HG03108 (cell line): ENCODE results near the gene CGNL1.

Experiments used
- ATAC-seq: cut with Tn5 transposase; IDR thresholded peaks from one replicate; pipeline ENCODE4 v1.9.1; 2021; ENCODE audit warnings: moderate library complexity; ENCODE audit not compliant: unreplicated experiment

CGNL1 gene

DNA sequence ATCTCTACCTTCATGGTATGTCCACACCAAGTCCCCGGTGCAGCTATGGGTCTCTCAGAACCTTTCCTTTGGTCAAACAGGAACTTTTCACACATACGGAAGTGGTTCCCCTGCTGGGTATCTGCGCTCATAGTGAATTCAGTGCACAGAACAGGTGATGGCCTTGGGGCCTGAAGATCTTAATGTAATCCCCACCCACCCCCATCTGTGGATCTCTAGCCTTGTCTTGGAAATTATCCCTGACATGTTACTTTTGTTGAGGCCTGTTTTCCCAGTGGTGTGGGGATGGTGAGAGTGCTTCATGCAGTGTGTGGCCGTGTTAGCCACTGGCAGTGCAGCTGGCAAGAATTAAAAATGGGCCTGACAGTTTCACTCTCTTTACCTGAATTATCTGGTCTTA lies 143.5 kb downstream of the CGNL1 start:
- no peak for ATAC-seq

DNA sequence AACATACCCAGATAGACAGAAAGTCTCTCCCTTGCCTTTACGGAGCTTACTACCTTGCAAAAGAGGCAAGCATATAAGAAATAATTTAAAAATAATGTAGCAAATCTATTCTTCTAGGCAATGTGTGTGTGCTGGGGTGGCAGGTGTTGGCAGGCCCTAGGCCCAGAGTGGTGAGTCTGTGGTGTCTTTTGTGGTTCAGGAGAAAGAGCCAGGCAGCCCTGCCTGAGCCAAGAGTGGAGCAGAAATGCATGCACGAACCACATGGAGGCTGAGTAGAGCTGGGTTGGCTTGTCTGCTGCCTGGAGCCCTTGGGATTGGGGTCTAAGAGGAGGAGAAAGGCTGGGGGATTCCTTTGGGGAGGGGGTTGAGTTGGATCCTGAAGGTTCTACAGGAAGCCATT lies 145.2 kb downstream of the CGNL1 start:
- ATAC-seq, result no peak

DNA sequence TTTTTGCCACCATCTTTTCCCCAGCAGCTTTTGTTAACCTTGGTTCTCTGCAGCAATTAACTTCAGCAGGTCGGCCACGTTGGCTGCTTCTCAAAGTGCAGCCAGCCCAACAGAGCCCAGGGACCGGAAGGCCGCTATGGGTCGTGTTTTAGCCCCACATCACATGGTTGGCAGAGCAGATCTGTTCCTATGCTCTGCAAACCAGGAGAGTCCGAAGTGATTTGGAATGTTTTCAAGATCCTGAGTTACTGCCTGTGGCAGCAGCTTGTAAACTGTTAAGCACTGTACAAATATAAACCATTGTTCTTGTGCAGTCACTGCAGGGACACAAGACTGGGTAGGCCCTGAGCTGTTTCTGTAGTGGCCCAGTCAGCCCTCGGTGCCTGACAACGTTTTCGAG lies 145.8 kb downstream of the CGNL1 start:
- ATAC-seq, result no peak

DNA sequence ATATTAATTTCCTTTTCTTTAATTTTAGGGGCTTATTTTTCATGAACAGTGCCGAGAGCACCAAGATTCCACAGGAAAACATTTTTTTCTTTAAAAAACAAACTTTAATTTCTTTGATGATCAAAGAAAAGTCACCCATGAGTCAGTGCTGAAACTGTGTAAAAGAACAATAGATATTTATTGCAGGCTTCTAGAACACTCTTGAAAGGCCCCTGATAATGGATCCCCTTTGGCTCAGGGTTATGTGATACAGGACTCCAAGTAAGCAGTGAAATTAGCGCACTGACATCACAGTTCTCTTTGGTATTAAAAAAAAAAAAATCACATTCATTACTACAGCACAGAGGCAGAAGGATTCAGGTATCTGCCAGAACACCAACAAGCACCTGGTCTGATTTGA lies 149.3 kb downstream of the CGNL1 start:
- ATAC-seq, result no peak

DNA sequence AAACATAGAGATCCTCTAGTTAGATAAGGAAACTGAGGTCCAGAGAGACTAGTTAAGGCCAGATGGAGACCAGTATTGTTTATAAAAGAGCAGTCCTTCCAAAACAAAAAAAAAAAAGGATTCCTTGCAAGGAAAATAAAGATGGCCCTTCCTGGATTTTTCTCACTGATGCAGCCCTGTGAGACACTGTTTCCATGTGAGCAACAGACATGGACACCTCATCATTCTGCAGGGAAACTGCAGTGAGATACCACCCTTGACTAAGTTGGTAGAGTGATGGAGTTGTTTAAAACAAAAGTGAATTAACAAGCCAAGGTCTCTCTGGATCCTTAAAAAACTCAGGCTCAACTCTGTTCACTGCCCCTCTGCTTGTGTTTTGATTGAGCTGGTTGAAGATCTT lies 149.8 kb downstream of the CGNL1 start:
- ATAC-seq, result no peak

DNA sequence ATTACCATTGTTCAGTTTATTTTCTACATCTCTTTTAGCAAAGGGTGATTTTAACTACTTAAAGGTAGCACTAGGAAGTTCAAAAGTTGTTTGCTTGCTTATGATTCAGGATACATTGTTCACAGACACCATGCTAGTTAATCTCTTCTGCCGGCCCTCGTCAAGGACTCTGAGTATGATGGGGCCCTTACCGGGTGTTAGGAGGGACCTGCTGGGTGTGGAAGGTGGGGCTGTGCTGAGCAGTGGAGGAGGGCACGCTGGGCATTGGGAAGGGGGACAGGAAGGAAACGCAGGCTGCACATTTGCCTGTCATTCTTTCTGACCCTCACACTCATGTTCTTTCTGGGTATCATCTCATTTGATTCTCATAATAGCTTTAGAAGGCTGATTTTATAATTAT lies 150.3 kb downstream of the CGNL1 start:
- ATAC-seq, result no peak

DNA sequence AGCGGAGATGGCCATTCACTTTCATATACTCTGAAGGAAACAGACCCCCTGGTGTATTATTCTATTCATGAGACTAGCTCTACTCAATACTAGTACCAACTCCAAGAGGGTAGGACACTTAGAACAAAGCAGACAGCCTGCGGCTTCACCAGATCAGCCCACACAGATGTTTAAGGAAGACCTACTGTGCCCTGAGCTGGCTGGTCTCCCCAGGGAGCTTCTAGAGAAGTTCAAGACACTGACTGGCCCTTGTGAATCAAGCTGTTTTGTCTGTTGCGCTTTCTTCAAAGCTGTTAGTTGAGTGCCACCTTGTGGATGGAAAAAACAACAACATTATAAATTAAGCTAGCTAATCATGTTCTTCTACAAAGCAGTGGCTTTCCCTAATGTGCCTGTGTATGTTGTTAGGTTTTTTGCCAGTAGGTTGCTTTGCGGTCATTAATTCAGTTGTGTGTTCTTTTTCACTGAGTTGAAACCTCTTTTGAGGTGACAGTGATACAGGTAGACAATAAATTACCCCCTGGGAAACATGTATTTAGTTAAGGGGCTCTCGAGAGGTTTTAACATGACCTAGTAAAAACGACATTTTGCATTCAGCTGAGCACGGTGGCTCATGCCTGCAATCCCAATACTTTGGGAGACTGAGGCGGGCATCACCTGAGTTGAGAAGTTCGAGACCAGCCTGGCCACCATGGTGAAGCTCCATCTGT lies 151.2 kb downstream of the CGNL1 start:
- no peak for ATAC-seq

DNA sequence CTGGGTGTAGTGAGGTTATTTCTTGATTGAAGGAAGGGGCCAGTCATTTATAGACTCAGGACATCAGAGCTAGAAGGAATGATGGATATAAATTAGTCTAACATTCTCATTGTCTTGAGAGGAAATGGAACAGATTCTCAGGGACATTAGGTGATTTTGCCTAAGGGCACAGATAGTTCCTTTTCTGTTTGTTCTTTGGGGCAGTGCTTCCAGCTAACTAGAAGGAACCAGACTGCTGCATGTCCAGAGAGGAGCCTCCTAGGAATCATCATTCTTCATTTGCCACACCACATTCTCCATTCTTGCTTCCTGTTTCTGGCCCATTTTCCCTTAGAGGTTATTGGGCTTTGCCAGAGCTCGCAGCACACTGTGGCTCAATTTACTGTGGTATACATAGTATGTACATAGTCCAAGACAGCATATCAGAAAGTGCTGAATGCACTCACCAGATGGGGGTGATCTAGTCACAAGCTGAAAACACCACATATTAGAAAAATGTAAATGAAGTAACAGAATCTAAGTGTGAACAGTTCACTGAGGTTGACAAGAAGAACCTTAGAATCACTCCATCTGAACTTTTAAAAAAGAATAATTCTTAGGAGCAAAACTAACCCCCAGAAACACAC lies 152.7 kb downstream of the CGNL1 start:
- ATAC-seq, result no peak

DNA sequence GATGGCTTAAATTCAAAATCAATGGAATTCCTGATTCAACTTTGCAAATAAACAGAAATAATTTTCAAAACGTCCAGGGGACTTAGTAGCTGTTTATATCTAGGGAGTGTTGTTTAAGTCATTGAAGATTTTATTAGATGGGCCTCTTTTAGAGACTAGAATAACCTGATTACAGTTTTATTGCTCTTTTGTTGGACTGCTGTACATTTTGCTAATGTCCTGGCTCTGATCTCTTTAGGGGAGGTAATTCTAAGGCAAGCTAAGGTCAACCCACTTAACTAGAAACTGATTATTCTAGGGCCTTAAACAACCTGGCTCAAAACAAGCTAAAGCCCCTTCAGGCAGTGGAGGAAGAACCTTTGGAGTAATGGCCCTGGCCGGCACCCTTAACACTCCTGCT lies 153.4 kb downstream of the CGNL1 start:
- ATAC-seq, result no peak

DNA sequence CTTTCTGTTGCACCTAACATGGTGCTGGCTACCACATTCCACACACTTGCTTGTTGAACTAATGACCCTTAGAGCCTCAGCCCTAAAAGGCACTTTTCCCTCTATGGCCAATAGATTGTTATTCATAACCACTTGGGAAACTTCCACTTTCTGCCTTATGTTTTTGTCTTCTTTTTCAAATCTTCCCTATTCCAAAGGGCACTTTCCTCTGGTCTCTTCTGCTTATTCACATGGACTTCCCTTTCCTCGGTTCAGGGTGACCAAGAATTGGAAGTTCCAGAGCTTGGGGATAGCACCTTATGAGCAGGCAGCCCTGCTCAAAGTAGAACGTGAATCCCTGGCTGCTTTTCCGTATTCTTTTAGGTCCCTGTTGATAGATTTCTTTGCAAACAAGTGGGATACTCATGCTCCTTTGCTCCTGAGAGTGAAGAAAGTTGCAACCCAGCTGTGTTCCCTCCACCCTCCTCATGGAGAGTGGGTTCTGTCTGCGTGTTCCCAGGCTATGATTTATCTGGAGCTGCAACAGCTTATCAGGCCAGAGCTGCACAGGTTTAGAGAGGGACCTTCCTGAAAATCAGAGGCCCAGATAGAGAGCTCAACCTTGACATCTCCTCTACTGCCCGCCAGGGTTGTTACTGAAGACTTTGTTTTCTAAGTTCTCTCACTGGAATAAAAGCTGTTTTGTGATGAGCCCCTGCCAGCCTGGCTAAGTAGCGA lies 156.6 kb downstream of the CGNL1 start:
- ATAC-seq, result no peak

DNA sequence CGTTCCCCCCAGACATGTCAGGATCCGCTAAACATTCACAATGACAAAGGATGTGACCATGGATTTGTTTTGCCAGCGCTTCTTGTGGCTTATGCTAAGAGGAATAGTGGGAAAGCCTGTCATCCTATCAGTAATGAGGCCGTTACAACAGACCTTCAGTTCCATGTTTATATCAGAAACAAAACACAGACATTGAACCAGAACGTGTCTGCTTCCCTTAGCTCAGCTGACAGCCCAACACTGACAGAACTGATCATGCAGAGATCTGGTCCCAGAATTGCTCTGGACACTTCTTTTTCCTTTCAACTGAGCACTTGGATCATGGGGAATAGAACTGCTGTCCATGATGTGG lies 157.1 kb downstream of the CGNL1 start:
- ATAC-seq, result no peak

DNA sequence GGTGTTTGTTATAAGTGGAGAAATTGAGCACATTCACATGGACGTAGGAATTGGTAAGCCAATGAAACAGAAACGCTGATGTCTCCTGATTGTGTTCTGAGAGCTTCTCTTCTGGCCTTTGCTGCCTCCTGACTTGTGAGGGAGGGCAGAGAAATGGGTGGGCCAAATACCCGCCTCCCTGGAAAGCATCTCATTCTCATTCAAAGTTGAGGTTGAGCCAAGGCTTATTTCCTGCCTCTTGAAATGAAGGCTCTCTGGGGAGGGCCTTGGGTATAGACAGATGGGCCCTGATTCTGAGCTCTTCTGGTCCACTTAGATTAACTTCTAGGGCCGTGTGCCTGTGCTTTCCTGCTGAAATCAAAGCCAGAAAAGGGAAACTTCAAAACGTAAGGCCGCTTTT lies 158.0 kb downstream of the CGNL1 start:
- ATAC-seq, result no peak

DNA sequence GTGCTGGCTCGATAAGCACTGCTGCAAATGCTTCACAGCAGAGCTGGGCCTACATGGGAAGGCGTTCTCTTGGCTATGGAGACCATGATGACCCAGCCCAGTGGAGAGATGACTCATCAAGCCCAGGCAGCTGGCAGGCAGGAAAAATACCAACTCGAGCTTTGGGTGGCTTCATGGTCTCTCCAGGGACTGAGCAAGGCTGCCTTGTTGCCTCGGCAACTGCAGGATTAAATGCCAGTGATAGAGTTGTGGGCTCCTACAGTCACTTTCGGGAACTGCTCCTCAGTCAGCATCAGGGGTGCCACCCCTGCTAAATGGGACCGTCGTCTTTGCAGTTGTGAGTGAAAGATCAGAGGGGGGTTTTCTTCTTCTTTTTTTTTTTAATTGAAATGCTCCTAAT lies 160.8 kb downstream of the CGNL1 start:
- ATAC-seq, result no peak

DNA sequence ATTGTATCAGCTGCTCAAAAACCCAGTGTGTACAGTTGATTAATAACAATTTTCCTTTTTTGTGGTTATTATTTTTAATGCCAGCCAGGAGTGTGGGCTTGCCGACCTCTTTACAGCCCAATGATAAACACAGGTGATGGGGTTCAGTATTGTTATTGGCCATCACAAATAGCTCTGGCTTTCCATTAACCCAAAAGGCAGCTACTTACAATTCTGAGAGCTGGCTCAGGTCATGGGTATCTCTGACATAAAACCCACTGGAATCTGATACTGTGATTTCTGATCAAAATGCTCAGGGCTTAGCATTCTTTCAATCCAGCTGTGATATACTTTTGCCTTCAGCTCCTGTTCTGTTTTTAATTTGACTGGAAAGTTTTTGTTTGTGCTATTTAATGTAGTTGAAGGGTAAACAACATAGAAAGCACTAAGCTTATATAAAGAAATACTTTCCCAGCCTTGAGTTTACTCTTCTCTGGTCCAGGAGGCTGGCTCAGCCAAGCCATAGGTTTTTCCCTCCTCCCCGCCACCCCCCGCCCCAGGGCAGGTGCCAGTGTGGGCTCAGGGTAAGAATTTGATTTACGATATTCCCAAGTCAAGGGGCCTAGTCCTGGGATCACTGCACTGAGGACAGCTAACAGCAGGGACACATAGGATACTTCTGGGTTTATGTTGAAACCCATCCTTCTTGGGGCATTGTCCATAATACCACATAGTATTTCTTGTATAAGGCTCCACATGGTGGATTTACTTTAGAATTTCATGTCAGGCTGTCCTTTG lies 161.4 kb downstream of the CGNL1 start:
- ATAC-seq, result no peak

DNA sequence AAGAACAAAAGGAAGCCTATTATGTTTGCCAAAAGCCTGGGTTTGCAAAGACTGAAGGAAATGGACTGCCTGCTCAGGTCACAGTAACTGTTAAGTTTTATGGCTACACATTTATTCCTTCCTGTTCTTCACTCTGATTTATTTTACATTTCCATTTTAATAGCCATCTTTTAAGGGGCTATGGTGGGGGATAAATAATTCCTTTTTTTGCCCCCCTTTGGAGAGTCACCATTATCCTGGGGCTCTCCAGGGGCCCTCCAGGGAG lies 161.9 kb downstream of the CGNL1 start:
- ATAC-seq, result no peak

DNA sequence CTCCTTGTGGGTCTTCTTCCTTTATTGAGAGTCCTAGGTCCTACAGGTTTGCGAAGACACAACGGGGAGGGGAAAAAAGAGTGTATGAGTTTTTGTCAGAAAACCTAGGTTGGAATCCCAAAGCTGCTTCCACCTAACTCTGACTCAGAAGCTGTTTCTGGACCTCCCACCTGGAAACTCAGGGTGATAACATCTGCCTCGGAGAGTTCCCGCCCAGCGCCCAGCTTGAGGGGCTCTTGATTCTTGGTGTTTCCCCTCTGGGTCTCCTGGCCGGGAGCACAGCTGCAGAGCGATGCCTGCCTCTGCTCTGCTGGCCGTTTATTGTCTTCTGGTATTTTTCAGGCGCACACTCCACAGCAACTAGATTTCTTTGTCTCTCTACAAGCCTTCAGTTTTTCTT lies 162.5 kb downstream of the CGNL1 start:
- ATAC-seq, result no peak

DNA sequence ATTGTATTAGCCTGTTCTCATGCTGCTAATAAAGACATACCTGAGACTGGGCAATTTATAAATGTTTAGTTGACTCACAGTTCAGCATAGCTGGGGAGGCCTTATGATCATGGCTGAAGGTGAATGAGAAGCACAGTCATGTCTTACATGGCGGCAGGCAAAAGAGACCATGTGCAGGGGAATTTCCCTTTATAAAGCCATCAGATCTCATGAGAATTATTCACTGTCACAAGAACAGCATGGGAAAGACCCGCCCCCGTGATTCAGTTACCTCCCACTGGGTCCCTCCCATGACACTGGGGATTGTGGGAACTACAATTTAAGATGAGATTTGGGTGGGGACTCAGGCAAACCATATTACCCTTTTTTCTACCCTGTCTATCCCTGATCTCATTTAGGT lies 163.9 kb downstream of the CGNL1 start:
- no peak for ATAC-seq

DNA sequence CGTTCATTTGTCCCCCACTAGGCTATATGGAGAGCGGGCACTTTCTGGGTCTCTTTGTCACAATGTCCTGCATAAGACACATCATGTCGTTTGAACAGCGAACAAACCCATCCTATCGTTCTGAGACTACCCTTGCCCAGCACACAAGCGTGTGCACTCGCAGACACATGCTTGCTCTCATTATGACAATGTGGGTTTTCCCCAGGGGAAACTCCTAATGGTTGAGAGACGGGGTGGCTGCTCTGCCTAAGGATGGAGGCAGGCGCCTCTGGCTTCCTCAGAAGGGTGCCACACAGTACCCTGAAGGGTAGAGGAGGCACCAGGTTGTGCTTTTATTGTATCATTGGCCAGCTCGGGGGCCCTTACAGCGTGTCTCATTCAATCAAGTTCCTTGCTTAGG lies 164.4 kb downstream of the CGNL1 start:
- no peak for ATAC-seq

DNA sequence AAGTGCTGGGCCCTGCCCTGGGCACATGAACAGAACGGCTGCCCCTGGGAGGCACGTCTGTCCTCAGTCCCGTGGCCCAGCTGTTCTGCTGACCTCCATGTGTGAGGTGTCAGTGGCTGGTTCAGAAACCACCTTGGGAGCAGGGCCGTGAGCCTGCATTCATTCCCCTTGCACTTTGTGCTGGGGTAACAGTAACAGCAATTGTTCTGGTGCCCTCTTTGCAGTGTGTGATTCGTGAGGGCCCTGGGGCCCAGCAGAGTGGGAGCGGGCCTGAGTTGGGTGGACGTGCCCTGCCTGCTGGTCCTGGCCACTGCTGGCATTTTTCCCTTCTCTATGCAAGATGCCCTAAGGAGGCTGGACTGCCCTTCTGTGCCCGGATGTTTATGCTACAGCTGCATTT lies 165.0 kb downstream of the CGNL1 start:
- no peak for ATAC-seq

DNA sequence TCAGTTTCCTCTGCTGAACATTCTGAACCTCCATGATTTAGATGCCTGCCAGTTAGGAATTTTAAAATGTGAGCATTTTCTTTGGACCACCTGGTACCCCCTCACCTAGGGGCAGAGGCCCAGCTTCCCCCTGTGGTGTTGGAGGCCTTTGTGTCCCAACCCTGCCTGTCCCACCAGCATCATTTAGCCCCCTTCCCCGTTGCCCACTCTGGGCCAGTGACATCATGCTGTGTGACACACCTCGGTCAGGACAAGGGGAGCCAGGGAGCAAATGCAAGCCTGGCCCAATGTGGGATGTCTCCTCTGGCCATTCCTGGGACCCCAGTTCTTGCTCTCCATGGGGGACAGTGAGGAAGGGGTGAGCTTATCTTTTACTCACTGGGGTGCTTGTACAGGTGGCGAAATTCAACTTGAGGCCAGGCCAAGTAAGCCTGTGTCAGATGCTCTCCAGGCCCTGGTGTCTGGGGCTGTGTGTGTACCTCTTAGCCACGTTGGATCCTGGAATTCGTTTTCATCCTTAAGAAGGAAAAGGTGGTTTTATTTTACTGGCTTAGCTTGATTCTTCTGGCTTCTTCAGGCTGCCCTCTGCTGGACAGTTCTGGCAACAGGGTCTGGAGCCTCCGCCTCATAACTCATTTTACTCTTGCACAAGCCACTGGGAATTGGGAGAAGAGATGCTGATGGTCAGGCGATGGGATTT lies 165.7 kb downstream of the CGNL1 start:
- ATAC-seq, result no peak

DNA sequence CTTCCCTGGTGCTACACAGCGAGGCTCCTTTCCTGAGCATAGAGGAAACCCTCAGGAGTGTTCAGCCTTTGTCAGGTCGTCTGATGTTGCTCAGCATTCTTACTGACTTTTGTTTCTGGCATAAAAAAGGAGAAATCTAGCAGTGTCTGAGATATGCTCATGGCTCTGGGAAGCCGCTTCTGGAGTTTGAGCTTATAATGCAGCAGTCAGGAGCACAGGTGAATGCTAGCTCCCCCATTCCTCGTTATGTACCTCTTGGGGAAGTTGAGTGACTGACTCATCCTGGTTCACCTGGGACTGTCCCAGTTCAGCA lies 166.2 kb downstream of the CGNL1 start:
- no peak for ATAC-seq
